SJSA1 (cell line): ENCODE data around the gene UPK3B. TPM values are rescaled to one million over a fixed set of nuclear protein-coding genes. Genes with fewer than 3 reads are reported as not detected.
"Not testable (repeated sequence)": the region's sequence is repeated elsewhere in the genome, so short reads cannot be mapped to it uniquely, and the experiment has no call there.

ENCODE experiments used
- DNase-seq, 2 experiments: peaks; one replicate each; pipeline ENCODE4 v3.0.0-alpha.2; 2015 to 2020; ENCODE audit warnings: low spot score in 2 of 2, low read depth in 1 of 2
- H3K27ac ChIP-seq: fragments of 250-450 bp; sonication (Bioruptor Pico); 2 replicates; pipeline ENCODE4 v1.5.1; 2020; ENCODE audit warnings: mild to moderate bottlenecking, moderate library complexity
- H3K27me3 ChIP-seq: fragments of 250-450 bp; sonication (Bioruptor Pico); replicated peaks from 2 replicates; pipeline ENCODE4 v1.5.1; 2020; ENCODE audit warnings: mild to moderate bottlenecking, moderate library complexity
- H3K36me3 ChIP-seq: fragments of 250-450 bp; sonication (Bioruptor Pico); 2 replicates; pipeline ENCODE4 v1.5.1; 2020; ENCODE audit warnings: mild to moderate bottlenecking
- H3K4me1 ChIP-seq: fragments of 250-450 bp; sonication (Bioruptor Pico); replicated peaks from 2 replicates; pipeline ENCODE4 v1.6.1; 2021; ENCODE audit warnings: mild to moderate bottlenecking
- H3K4me3 ChIP-seq: fragments of 250-450 bp; sonication (Bioruptor Pico); 2 replicates; pipeline ENCODE4 v1.5.1; 2020; ENCODE audit warnings: mild to moderate bottlenecking
- H3K9me3 ChIP-seq: fragments of 250-450 bp; sonication (Bioruptor Pico); replicated peaks from 2 replicates; pipeline ENCODE4 v1.5.1; 2020; ENCODE audit warnings: mild to moderate bottlenecking
- total RNA-seq: library from RNA; depleted of rRNA; stranded (reverse); fragments of >200 nt; shearing (Covaris generic); gene quantifications from 2 replicates; pipeline ENCODE4 v1.2.3, GENCODE V29; 2014

UPK3B gene
- total RNA-seq, 1 experiment from 2014 or later, result 0.11 TPM

DNA sequence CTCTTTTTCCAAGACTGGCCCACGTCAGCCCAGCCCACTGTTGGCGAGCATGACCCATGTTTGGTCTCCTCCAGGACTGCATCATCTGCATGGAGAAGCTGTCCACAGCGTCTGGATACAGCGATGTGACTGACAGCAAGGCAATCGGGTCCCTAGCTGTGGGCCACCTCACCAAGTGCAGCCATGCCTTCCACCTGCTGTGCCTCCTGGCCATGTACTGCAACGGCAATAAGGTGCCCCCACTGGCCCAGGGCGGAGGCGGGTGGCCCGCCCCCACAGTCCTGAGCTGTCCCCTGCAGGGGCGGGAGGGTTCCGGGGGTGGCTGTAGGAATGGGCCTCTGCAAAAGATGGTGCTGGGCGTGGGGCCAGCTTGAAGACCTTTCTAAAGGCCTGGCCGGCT, 8.1 kb upstream of the UPK3B start:
- H3K4me3 ChIP-seq, H3K4me1 ChIP-seq, H3K27me3 ChIP-seq, H3K9me3 ChIP-seq, H3K27ac ChIP-seq: not testable (repeated sequence)
- peaks cover 13% of the 10 kb centered on the region for H3K36me3 ChIP-seq
- peak in 1 of 2 experiments; percentile 30 for DNase-seq

DNA sequence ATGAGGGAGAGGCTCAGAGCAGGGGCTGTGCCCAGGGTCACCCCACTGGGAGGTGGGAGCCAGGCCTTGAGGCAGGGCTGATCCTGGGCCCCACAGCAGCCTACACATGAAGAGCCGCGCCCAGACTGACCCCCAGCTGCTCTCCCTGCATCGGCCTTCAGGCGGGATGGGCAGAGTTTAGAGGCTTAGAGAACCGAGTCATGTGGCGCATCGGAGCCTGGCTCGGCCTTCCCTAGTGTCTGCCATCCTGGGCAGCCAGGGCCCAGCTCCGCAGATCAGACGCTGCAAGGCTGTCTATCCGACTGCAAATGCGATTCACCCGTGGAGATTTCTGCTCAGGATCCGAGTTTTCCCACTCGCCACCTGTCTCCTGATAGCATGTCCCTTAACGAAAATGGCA, 7.5 kb upstream of the UPK3B start:
- peaks cover 13% of the 10 kb centered on the region for H3K36me3 ChIP-seq
- H3K9me3 ChIP-seq, H3K27ac ChIP-seq, H3K4me1 ChIP-seq, H3K27me3 ChIP-seq, H3K4me3 ChIP-seq: not testable (repeated sequence)
- DNase-seq, result peak in 1 of 2 experiments; percentile 34

DNA sequence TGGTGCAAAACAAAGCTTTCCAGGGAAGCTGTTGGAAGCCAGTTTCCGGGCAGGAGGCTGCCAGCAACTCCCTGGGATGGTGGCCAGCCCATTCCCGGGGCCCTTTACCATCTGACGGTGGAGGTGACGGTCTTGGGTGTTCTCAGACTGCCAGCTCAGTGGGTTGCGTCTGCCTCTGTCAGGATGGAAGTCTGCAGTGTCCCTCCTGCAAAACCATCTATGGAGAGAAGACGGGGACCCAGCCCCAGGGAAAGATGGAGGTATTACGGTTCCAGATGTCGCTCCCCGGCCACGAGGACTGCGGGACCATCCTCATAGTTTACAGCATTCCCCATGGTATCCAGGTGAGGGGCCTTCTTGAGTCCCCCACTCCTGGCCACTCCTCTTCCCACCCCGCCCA, 7.1 kb upstream of the UPK3B start:
- peaks cover 13% of the 10 kb centered on the region for H3K36me3 ChIP-seq
- not testable (repeated sequence) for H3K4me1 ChIP-seq, H3K27me3 ChIP-seq, DNase-seq, H3K27ac ChIP-seq, H3K4me3 ChIP-seq, H3K9me3 ChIP-seq

DNA sequence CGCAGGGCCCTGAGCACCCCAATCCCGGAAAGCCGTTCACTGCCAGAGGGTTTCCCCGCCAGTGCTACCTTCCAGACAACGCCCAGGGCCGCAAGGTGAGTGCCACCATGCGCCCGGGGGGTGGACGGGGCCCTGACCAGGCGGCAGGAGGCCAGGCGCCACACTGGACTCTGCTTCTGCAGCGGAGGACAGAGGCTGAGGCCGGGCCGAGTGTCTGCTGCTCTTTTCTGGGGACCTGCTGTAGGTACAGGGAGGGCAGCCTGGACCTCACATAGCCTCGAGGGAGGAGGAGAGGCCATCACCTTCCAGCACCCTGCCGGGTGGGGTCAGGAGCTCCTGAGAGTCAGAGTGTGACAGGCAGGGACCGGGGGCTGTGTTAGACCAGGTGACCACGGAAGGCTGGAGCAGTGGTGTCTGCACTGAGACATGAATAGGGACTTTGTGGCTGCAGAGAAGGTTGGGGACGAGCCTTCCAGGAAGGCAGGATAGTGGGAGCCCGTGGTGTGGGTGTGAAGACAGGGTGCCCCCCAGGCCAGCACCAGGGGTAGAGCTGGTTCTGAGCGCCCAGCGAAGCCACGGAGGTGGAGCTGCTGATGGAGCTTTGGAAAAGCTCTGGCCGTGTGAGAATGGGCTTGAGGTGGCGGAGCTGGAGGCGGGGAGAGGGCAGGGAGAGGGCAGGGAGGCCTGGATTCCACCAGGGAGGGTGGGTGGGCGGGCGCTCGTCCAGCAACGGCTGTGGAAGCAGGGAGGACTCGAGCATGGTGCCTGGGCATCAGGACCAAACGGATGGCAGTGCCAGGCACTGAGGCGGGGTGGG, 5.8 kb upstream of the UPK3B start:
- peak in 1 of 2 experiments; percentile 28 for DNase-seq
- peaks cover 13% of the 10 kb centered on the region for H3K36me3 ChIP-seq
- H3K27ac ChIP-seq, H3K27me3 ChIP-seq, H3K9me3 ChIP-seq, H3K4me1 ChIP-seq, H3K4me3 ChIP-seq: not testable (repeated sequence)

DNA sequence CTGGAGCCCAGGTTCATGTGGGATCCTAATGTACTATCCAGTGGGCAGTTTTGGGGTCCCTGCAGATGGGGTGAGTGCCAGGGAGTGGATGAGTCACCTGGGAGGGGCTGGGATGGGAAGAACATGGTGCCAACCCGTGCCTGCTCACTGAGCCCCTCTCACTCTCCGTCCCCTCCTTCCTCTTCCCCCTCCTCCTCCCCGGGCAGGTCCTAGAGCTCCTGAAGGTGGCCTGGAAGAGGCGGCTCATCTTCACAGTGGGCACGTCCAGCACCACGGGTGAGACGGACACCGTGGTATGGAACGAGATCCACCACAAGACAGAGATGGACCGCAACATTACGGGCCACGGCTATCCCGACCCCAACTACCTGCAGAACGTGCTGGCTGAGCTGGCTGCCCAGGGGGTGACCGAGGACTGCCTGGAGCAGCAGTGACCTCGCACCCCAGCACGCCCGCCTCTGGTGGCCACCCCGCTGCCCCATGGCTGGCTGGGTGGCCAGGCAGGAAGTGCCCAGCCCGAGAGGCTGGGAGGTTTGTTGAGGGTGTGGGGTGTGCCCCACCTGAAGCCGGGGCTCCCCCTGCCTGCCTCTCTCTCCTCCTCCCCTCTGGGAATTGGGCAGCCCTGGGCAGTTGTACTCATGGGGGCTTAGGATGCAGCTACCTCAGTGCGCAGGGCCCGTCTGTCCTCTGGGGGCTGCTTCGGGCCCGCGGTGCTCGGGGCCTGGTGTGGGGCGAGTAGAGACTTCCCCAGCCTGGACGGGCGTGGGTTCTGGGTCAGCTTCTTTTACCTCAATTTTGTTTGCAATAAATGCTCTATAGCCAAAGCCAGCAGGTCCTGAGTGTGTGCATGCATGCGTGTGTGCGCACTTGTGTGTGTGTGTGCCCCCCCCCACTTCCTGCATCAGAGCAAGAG, 4.9 kb upstream of the UPK3B start:
- peaks cover 7% of the 10 kb centered on the region for H3K4me1 ChIP-seq
- peaks cover 13% of the 10 kb centered on the region for H3K36me3 ChIP-seq
- no peaks in the 10 kb centered on the region for H3K27me3 ChIP-seq
- no peak overlapping the region for H3K27ac ChIP-seq
- no peaks in the 10 kb centered on the region for H3K9me3 ChIP-seq
- no peak overlapping the region for H3K4me3 ChIP-seq
- DNase-seq, result peak in 1 of 2 experiments; percentile 36

DNA sequence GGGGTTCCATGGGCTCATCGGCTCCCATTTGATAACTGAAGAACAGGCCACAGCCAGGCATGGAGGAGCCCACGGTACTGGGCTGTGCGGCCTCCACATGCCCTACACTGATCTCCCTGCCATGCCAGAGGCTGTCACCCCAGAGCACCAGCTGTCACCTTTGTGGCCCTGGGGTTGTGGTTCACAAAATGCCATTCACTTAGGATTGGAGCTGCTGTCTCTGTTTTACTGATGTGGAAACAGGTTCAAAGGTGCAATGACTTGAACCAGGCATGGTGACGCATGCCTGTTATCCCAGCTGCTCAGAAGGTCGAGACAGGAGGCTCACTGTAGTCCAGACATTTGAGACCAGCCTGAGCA, 4.3 kb upstream of the UPK3B start:
- peak in 1 of 2 experiments; percentile 28 for DNase-seq
- no peak overlapping the region for H3K4me3 ChIP-seq
- no peaks in the 10 kb centered on the region for H3K9me3 ChIP-seq
- peaks cover 13% of the 10 kb centered on the region for H3K36me3 ChIP-seq
- H3K4me1 ChIP-seq, result peaks cover 7% of the 10 kb centered on the region
- no peak overlapping the region for H3K27ac ChIP-seq
- H3K27me3 ChIP-seq, result no peaks in the 10 kb centered on the region

DNA sequence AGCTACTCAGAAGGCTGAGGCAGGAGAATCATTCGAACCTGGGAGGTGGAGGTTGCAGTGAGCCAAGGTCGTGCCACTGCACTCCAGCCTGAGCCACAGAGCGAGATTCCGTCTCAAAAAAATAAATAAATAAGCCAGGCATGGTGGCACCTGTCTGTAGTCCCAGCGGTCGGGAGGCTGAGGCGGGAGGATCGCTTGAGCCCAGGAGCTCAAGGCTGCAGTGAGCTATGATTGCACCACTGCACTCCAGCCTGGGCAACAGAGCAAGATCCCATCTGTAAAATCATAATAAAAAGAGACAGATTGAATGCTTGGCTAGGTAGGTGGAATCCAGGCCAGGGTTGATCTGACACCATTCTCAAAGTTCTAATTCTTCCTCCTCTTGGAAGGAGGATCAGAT, 3.7 kb upstream of the UPK3B start:
- H3K27ac ChIP-seq, DNase-seq, H3K4me1 ChIP-seq, H3K9me3 ChIP-seq, H3K27me3 ChIP-seq, H3K4me3 ChIP-seq: not testable (repeated sequence)
- peaks cover 13% of the 10 kb centered on the region for H3K36me3 ChIP-seq

DNA sequence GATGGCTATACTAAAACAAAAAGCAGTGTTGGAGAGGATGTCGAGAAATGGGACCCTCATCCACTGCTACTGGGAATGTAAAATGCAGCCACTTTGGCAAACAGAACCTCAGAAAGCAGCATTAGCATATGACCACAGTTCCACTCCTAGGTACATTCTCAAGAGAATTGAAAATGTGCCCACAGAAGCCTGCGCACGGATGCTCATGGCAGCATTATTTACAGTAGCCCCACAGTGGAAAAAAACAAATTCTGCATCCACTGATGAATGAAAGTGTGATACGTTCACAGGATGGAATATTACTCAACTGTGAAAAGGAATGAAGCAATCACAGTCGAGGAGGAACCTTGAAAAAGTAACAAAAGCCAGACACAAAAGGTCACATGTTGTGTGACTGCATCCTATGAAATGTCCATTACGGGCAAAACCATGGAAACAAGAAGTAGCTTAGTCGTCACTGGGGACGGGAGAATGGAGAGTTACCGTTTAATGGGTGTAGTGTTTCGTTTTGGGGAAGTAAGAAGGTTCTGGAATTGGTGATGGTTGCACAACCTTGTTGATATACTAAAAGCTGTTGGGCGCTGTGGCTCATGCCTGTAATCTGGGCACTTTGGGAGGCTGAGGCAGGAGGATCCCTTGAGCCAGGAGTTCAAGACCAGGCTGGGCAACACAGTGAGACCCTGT, 2.5 kb upstream of the UPK3B start:
- no peak overlapping the region for H3K4me3 ChIP-seq
- H3K9me3 ChIP-seq, result no peaks in the 10 kb centered on the region
- H3K27me3 ChIP-seq, result no peaks in the 10 kb centered on the region
- peaks cover 7% of the 10 kb centered on the region for H3K4me1 ChIP-seq
- peaks cover 13% of the 10 kb centered on the region for H3K36me3 ChIP-seq
- DNase-seq, result no peak
- no peak overlapping the region for H3K27ac ChIP-seq

DNA sequence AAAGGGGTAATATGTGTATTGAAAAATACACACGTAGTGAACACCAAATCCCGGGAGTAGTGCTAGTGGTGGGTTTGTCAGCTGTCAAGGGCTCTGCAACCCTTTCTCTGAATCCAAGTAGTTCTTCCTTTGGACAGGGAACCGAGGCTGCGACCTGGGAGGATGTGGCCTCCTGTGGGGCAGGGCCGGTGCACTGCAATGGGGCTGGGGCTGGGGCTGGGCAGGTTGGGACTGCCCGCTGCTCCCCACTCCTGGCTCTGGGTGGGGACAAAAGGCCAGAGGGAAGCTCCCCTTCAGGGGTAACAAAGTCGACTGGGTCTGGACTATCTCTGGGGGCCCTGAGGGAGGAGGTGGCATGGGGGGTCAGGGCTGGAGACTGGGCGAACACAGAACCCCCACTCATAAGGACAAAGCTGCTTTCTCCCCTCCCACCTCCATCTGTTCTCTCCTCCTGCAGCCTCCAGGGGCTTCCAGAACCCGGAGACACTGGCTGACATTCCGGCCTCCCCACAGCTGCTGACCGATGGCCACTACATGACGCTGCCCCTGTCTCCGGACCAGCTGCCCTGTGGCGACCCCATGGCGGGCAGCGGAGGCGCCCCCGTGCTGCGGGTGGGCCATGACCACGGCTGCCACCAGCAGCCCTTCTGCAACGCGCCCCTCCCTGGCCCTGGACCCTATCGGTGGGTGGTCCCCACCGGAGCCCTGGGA, 1.0 kb downstream of the UPK3B start:
- H3K36me3 ChIP-seq, H3K27me3 ChIP-seq, H3K9me3 ChIP-seq, H3K4me1 ChIP-seq, H3K27ac ChIP-seq, H3K4me3 ChIP-seq: not testable (repeated sequence)
- DNase-seq, result peak in 1 of 2 experiments; percentile 31

DNA sequence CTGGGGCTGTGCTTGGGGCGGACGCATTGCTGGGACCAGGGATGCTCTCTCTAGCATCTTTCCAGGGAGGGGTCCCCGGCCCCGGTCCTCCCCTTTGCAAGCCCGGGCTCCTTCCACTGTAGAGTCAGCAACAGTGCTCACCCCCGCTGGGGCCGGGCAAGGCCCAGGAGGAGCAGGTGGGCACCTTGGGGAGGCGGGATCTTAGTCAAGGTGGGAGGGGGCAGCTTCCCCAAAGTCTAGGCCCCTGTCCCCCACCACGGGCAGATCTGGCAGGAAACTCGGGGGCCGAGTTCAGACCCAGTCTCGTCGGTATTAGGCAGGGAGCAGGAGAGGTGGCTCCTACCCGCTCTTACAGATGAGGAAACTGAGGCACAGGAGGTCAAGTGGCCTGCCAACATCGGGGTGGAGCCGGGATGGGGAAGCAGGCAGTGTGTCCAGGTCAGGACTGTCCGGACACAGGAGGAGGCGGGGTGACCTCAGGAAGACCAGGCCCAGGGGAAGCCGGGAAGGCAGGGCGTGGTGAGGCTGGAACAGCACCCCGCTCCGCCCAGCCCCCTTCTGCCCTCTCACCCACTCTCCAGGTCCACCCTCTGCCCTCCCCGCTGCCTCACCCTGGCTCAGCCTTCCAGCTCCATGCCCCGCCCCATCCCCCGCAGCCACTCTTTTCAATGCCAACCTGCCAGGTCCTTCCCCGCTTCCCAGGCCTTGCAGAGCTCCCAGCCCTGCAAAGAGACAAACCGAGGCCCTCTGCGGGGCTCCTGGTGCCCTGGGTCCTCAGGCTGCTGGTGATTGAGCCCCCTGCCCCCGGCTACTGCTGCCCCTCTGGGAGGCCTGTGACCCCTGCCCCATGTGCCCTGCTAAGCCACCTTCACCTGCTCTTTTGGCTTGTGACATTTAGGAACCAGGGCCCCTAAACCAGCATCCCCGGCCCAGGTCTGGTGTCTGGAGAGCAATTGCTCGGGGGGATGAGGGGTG, 1.8 kb downstream of the UPK3B start:
- not testable (repeated sequence) for H3K27me3 ChIP-seq, H3K36me3 ChIP-seq, H3K27ac ChIP-seq, DNase-seq, H3K4me3 ChIP-seq, H3K9me3 ChIP-seq, H3K4me1 ChIP-seq

DNA sequence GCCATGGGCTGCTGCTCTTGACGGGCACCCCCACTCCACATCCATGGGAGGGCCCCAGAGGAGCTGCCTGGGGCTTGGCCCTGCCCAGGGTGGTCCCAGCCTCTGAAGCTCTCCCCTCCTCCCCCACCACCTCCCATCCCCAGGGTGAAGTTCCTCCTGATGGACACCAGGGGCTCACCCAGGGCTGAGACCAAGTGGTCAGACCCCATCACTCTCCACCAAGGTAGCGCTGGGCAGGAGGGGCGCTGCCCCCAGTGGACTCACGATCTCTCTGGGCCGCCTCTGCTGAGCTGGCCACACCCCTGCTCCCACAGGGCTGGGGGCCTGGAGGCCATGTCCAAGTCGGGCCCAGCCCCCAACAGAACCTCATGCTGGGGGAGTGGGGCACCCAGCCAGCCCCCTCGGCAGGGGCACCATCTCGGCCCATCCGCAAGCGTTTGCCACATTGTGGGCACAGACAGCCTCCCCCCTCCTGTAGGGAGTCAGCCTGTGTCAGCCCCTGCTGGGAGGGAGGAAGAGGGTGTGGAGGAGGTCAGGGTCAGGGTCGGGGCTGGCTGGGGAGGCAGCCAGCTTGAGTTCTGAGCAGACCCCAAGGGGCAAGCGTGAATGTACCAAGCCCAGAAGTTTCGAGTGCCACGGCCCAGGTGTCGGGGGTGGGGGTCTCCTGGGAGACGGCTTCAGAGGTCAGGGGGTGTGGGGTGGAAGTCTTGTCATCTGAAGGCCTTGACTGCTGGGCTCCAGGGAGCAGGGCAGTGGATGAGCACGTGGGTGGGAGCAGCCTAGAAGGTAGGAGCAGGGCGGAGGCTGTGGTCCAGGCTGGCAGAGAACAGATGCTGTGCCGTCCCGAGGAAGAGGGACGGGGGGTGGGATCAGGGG, 2.8 kb downstream of the UPK3B start:
- no peak overlapping the region for H3K27ac ChIP-seq
- no peaks in the 10 kb centered on the region for H3K27me3 ChIP-seq
- H3K9me3 ChIP-seq, result no peaks in the 10 kb centered on the region
- H3K4me1 ChIP-seq, result peaks cover 7% of the 10 kb centered on the region
- DNase-seq, result peak in 1 of 2 experiments; percentile 52
- no peaks in the 10 kb centered on the region for H3K36me3 ChIP-seq
- no peak overlapping the region for H3K4me3 ChIP-seq
